Occipital lobe (tissue), 2 donors: ENCODE measurements around the gene KIAA0930. TPM values are rescaled to one million over a fixed set of nuclear protein-coding genes. Genes with fewer than 3 reads are reported as not detected.

Experiments used
- DNase-seq: peaks from one replicate; lab custom pipeline; 2025; lab: John Stamatoyannopoulos, UW
- total RNA-seq: library from RNA; depleted of rRNA; stranded (reverse); fragments of >200 nt; gene quantifications from one replicate; pipeline ENCODE4 v1.2.3, GENCODE V29; 2014

The KIAA0930 gene
- total RNA-seq, 1 donor from 2014 or later, result 61.0 TPM

DNA sequence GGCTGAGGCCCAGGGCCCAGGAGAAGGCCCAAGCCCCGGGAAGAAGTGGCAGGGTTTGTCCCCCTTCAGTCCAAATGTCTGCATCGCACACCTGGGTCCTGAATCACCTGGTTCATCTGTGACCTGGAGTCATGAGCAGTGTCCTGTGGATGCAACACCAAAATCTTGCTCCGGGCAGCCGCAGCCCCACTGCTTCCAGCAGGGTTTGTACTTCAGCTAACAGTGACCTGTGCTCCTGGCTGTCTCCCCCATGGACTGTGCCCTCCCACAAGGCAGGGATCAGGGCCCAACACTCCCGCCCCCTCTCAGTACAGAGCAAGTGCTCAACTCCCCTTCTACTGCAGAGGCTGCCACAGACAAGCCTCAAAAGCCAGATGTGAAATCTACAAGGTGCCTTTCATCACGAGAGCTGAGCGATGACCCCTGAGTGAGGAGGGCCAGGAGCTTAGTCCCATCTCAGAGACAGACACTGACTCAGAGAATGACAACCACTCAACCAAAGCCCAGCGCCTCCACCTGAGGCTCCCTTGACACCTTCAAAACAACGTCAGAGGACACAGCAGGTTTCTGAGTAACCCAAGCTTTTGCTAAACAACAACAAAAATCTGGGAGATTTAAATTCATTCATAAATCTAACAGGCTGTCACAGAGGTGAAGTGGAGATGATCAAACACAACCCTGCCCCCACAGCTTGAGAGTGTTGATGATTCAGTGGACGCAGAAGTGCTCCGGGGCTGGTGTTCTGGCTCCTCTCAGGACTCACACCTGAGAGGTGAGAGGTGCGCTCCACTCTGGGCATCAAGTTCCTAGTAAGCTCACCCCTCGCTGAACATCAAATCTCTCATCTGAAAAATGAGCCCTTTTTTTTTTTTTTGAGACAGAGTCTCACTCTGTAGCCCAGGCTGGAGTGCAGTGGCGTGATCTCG, 3.4 kb downstream of the KIAA0930 start:
- no peak for DNase-seq

GRCh38 chr22:45235851-45236342, 4.8 kb downstream of the KIAA0930 start:
- DNase-seq, result no peak

- DNase-seq, result no peak
Measured at GRCh38 chr22:45235101-45235777, 5.5 kb downstream of the KIAA0930 start.

DNA sequence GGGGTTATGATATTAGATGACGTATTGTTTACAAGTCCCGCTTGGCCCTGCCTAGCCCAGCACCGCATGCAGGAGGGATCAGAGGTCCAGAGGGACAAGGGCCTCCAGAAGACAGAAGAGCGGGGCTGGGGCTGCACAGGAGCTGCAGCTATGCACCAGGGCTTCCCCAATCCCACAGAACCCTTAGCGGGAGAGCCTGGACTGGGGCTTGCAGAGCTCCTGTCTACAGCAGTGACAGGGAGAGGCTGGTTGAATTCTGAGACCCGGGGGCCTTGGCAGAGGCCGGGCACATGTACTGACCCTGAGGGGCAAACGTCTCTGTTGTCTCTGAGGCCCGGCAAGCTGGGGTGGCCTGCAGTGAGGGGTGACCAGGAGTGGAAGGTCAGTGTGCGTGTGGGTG, 6.9 kb downstream of the KIAA0930 start:
- DNase-seq, result no peak

- DNase-seq, result no peak
Measured at GRCh38 chr22:45233386-45233785, 7.3 kb downstream of the KIAA0930 start.

GRCh38 chr22:45231293-45231692, 9.4 kb downstream of the KIAA0930 start:
- no peak for DNase-seq

- no peak for DNase-seq
Measured at GRCh38 chr22:45230026-45230721, 10.5 kb downstream of the KIAA0930 start.

GRCh38 chr22:45229181-45229580, 11.5 kb downstream of the KIAA0930 start:
- no peak for DNase-seq

- no peak for DNase-seq
Measured at GRCh38 chr22:45228401-45228754, 12.3 kb downstream of the KIAA0930 start.

- peak; percentile 71 for DNase-seq
Measured at GRCh38 chr22:45227645-45228400, 12.9 kb downstream of the KIAA0930 start.

DNA sequence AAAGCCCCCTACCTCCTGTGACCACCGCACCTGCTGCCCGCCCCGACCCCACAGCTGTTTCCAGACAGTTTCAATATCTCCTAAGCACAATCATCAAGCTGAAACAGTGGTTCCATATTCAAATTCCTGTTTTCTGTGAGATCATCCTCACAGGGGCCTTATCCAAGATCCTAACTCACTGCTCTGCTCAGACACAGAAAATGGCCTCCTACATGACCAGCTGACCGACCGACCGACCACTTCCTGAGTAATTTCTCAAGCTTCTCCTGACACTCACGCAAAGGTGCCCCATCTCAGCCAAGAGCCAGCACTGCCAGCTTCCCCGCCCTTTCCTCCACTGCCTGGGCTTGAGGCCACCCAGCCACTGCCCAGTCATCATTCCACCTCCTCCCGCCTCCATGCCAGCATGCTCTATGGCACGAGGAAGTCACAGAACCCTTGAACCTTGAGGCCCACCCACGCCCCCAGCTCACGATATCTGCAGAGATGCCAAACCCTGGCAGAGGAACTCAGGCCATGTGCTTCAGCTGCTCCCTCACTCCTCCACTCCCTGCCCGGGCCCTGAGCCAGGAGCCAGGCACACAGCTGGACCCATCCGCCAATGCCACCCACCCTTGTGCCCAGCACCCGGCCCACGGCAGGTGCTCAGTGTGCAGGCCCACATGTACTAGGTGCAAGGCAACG, 14.0 kb downstream of the KIAA0930 start:
- peak; percentile 64 for DNase-seq

GRCh38 chr22:45225732-45226502, 14.8 kb downstream of the KIAA0930 start:
- DNase-seq, result no peak

GRCh38 chr22:45224988-45225731, 15.5 kb downstream of the KIAA0930 start:
- DNase-seq, result peak; percentile 84

GRCh38 chr22:45224331-45224730, 16.4 kb downstream of the KIAA0930 start:
- DNase-seq, result no peak

GRCh38 chr22:45223304-45224117, 17.2 kb downstream of the KIAA0930 start:
- DNase-seq, result no peak

DNA sequence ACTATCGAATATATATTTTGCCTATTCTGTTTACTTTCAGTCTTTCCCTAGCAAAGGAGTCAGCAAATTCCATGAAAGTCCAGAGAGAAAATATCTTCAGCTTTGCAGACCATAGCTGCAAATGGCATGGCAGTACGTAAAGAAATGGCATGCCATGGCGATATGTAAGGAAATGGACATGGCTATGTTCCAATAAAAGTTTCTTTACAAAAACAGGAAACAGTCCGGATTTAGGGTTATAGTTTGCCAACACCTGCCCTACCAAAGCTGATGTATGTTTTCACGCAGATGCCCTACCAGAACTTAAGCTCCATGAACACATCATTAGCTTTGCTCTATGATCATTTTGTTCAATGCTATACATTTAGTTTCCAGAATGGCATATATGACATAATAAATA, 19.5 kb downstream of the KIAA0930 start:
- DNase-seq, result no peak

DNA sequence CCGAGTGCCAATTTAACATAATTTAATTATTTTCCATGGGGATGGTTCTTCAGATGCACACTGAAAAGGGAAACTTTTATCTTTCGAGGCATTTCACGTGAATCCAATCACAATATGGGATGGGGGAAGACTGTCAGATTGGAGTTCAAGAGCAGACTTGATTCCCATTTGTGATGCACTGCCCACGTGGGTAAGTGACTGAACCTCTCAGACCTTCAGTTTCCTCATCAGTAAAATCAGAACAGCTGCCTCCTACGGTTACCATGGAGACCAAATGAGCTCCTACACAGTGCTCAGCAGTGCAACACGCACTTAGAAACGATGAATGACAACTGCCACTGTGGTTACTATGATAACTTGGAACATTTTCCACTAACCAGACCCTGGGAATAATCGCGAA, 21.7 kb downstream of the KIAA0930 start:
- DNase-seq, result no peak

- no peak for DNase-seq
Measured at GRCh38 chr22:45217806-45218205, 22.9 kb downstream of the KIAA0930 start.
